Activated naive CD4-positive, alpha-beta T cell treated with anti-CD3 and anti-CD28 coated beads, Interleukin-2, amount 50 U/mL, for 24 hours (primary cell): ENCODE data around the gene CXXC5.
A peak's percentile ranks its signal among the peaks of the same experiment; 100 is the strongest.
"Not testable (repeated sequence)": the region's sequence is repeated elsewhere in the genome, so short reads cannot be mapped to it uniquely, and the experiment has no call there.

ENCODE experiments used
- H3K27ac Mint-ChIP-seq: one replicate; pipeline ENCODE4 v1.8.0; 2021; ENCODE audit warnings: mild to moderate bottlenecking, mixed read lengths
- H3K27me3 Mint-ChIP-seq: one replicate; pipeline ENCODE4 v1.8.0; 2021; ENCODE audit warnings: mixed read lengths
- H3K36me3 Mint-ChIP-seq: one replicate; pipeline ENCODE4 v1.8.0; 2021; ENCODE audit warnings: mixed read lengths
- H3K4me1 Mint-ChIP-seq: one replicate; pipeline ENCODE4 v1.8.0; 2021; ENCODE audit warnings: mixed read lengths
- H3K4me3 Mint-ChIP-seq: one replicate; pipeline ENCODE4 v1.8.0; 2021; ENCODE audit warnings: mild to moderate bottlenecking, mixed read lengths
- H3K9me3 Mint-ChIP-seq: one replicate; pipeline ENCODE4 v1.8.0; 2021; ENCODE audit warnings: mixed read lengths

Gene CXXC5

GRCh38 chr5:139648205-139649081 lies at the start of gene CXXC5:
Gene CXXC5, plus strand, starts transcription at chr5:139648349. Its CDS starts 32,175 bp downstream, at chr5:139680524.
- H3K27me3 Mint-ChIP-seq: peaks cover 24% of the 10 kb centered on the region

GRCh38 chr5:139598601-139598965 lies 49.6 kb upstream of the CXXC5 start:
- not testable (repeated sequence) for H3K9me3 Mint-ChIP-seq, H3K4me3 Mint-ChIP-seq, H3K36me3 Mint-ChIP-seq, H3K27me3 Mint-ChIP-seq, H3K27ac Mint-ChIP-seq
- peaks cover 33% of the 10 kb centered on the region for H3K4me1 Mint-ChIP-seq

More at GRCh38 chr5:139648205-139649081, at the start of gene CXXC5:
- Mint-ChIP-seq H3K36me3 (no peaks in the 10 kb centered on the region), H3K4me1 (peaks cover 37% of the 10 kb centered on the region), H3K27ac (no peak within 1 kb of the TSS), H3K4me3 (peak within 1 kb of the TSS; percentile 92), H3K9me3 (no peaks in the 10 kb centered on the region)

GRCh38 chr5:139600336-139600949 lies 47.7 kb upstream of the CXXC5 start:
- Mint-ChIP-seq H3K27me3 (no peaks in the 10 kb centered on the region), H3K4me3 (no peak overlapping the region), H3K9me3 (no peaks in the 10 kb centered on the region), H3K36me3 (peaks cover 9% of the 10 kb centered on the region), H3K27ac (no peak overlapping the region), H3K4me1 (peaks cover 23% of the 10 kb centered on the region)

GRCh38 chr5:139601429-139601828 lies 46.7 kb upstream of the CXXC5 start:
- Mint-ChIP-seq H3K36me3 (peaks cover 9% of the 10 kb centered on the region), H3K27me3 (no peaks in the 10 kb centered on the region), H3K27ac (no peak overlapping the region), H3K4me3 (no peak overlapping the region), H3K4me1 (peaks cover 30% of the 10 kb centered on the region), H3K9me3 (no peaks in the 10 kb centered on the region)

GRCh38 chr5:139601948-139602347 lies 46.2 kb upstream of the CXXC5 start:
- not testable (repeated sequence) for H3K27ac Mint-ChIP-seq, H3K27me3 Mint-ChIP-seq, H3K36me3 Mint-ChIP-seq, H3K4me3 Mint-ChIP-seq, H3K9me3 Mint-ChIP-seq
- H3K4me1 Mint-ChIP-seq: peaks cover 34% of the 10 kb centered on the region

- H3K27me3 Mint-ChIP-seq: no peaks in the 10 kb centered on the region
- H3K36me3 Mint-ChIP-seq: peaks cover 6% of the 10 kb centered on the region
- peaks cover 35% of the 10 kb centered on the region for H3K4me1 Mint-ChIP-seq
- peak overlapping the region; percentile 72 for H3K27ac Mint-ChIP-seq
- H3K4me3 Mint-ChIP-seq: no peak overlapping the region
- H3K9me3 Mint-ChIP-seq: no peaks in the 10 kb centered on the region
These were observed 42.3 kb upstream of the CXXC5 start for GRCh38 chr5:139605887-139606286.

- Mint-ChIP-seq H3K4me3 (no peak overlapping the region), H3K4me1 (peaks cover 48% of the 10 kb centered on the region), H3K9me3 (no peaks in the 10 kb centered on the region), H3K36me3 (peaks cover 5% of the 10 kb centered on the region), H3K27me3 (no peaks in the 10 kb centered on the region), H3K27ac (peak overlapping the region; percentile 55)
These were observed 36.2 kb upstream of the CXXC5 start for GRCh38 chr5:139611703-139612584.

GRCh38 chr5:139619861-139620260 lies 28.3 kb upstream of the CXXC5 start:
- Mint-ChIP-seq H3K36me3 (peaks cover 21% of the 10 kb centered on the region), H3K9me3 (no peaks in the 10 kb centered on the region), H3K27me3 (no peaks in the 10 kb centered on the region), H3K4me1 (peaks cover 11% of the 10 kb centered on the region), H3K4me3 (no peak overlapping the region), H3K27ac (peak overlapping the region; percentile 59)

GRCh38 chr5:139625398-139625797 lies 22.8 kb upstream of the CXXC5 start:
- H3K4me3 Mint-ChIP-seq, H3K27me3 Mint-ChIP-seq, H3K27ac Mint-ChIP-seq, H3K9me3 Mint-ChIP-seq, H3K4me1 Mint-ChIP-seq: not testable (repeated sequence)
- H3K36me3 Mint-ChIP-seq: peaks cover 15% of the 10 kb centered on the region

- no peaks in the 10 kb centered on the region for H3K9me3 Mint-ChIP-seq
- no peaks in the 10 kb centered on the region for H3K27me3 Mint-ChIP-seq
- no peak overlapping the region for H3K4me3 Mint-ChIP-seq
- H3K4me1 Mint-ChIP-seq: peaks cover 26% of the 10 kb centered on the region
- peaks cover 8% of the 10 kb centered on the region for H3K36me3 Mint-ChIP-seq
- H3K27ac Mint-ChIP-seq: no peak overlapping the region
These were observed 17.3 kb upstream of the CXXC5 start for GRCh38 chr5:139630855-139631254.

- Mint-ChIP-seq H3K36me3 (peaks cover 8% of the 10 kb centered on the region), H3K4me3 (no peak overlapping the region), H3K27me3 (no peaks in the 10 kb centered on the region), H3K9me3 (no peaks in the 10 kb centered on the region), H3K4me1 (peaks cover 34% of the 10 kb centered on the region), H3K27ac (no peak overlapping the region)
These were observed 16.5 kb upstream of the CXXC5 start for GRCh38 chr5:139631520-139632165.

- Mint-ChIP-seq H3K36me3 (peaks cover 2% of the 10 kb centered on the region), H3K9me3 (no peaks in the 10 kb centered on the region), H3K27ac (peak overlapping the region; percentile 9), H3K4me1 (peaks cover 41% of the 10 kb centered on the region), H3K4me3 (no peak overlapping the region), H3K27me3 (no peaks in the 10 kb centered on the region)
These were observed 14.7 kb upstream of the CXXC5 start for GRCh38 chr5:139633295-139634027.

- Mint-ChIP-seq H3K4me3 (no peak overlapping the region), H3K36me3 (peaks cover 2% of the 10 kb centered on the region), H3K27me3 (no peaks in the 10 kb centered on the region), H3K4me1 (peaks cover 46% of the 10 kb centered on the region), H3K9me3 (no peaks in the 10 kb centered on the region), H3K27ac (no peak overlapping the region)
These were observed 14.2 kb upstream of the CXXC5 start for GRCh38 chr5:139634028-139634325.

- H3K4me1 Mint-ChIP-seq: peaks cover 46% of the 10 kb centered on the region
- peaks cover 2% of the 10 kb centered on the region for H3K36me3 Mint-ChIP-seq
- no peaks in the 10 kb centered on the region for H3K27me3 Mint-ChIP-seq
- no peak overlapping the region for H3K27ac Mint-ChIP-seq
- no peak overlapping the region for H3K4me3 Mint-ChIP-seq
- no peaks in the 10 kb centered on the region for H3K9me3 Mint-ChIP-seq
These were observed 13.6 kb upstream of the CXXC5 start for GRCh38 chr5:139634541-139634940.

- no peaks in the 10 kb centered on the region for H3K27me3 Mint-ChIP-seq
- no peak overlapping the region for H3K27ac Mint-ChIP-seq
- H3K36me3 Mint-ChIP-seq: peaks cover 2% of the 10 kb centered on the region
- H3K9me3 Mint-ChIP-seq: no peaks in the 10 kb centered on the region
- no peak overlapping the region for H3K4me3 Mint-ChIP-seq
- H3K4me1 Mint-ChIP-seq: peaks cover 46% of the 10 kb centered on the region
These were observed 13.0 kb upstream of the CXXC5 start for GRCh38 chr5:139635191-139635590.
